CD4-positive, alpha-beta memory T cell (primary cell): Measurements from ENCODE around the gene FBXO2. TPM values are rescaled to one million over a fixed set of nuclear protein-coding genes. Genes with fewer than 3 reads are reported as not detected.
"Not testable (repeated sequence)": the region's sequence is repeated elsewhere in the genome, so short reads cannot be mapped to it uniquely, and the experiment has no call there.

Source experiments
- CTCF ChIA-PET: fragments of 350-600 bp; sonication (Branson Sonifier 250); formaldehyde crosslinking; loops from one replicate; lab custom pipeline; 2021; ENCODE audit warnings: inconsistent platforms; ENCODE audit not compliant: partially characterized antibody; lab: Charles Lee
- POLR2A ChIA-PET: fragments of 350-600 bp; sonication (Branson Sonifier 250); formaldehyde crosslinking; loops from one replicate; lab custom pipeline; 2021; ENCODE audit not compliant: partially characterized antibody; lab: Charles Lee
- DNase-seq, 5 donors: peaks; one replicate each; pipeline versions ENCODE4 v3.0.0 to v3.0.0-alpha.2; 2020 to 2022; ENCODE audit warnings: mixed read lengths in 1 of 5
- H3K27ac ChIP-seq: one replicate; pipeline ENCODE4 v1.7.0; 2013; ENCODE audit warnings: low read depth, low read length
- H3K27me3 ChIP-seq: 2 replicates; pipeline ENCODE4 v1.7.0; 2013; ENCODE audit warnings: mild to moderate bottlenecking, low read length, moderate library complexity; ENCODE audit not compliant: insufficient read depth
- H3K36me3 ChIP-seq: 2 replicates; pipeline ENCODE4 v1.7.0; 2013; ENCODE audit warnings: mild to moderate bottlenecking, low read length, moderate library complexity; ENCODE audit not compliant: insufficient read depth
- H3K4me1 ChIP-seq: 2 replicates; pipeline ENCODE4 v1.7.0; 2013; ENCODE audit warnings: mild to moderate bottlenecking, low read length, moderate library complexity; ENCODE audit not compliant: insufficient read depth
- H3K4me3 ChIP-seq, 2 donors: one replicate each; pipeline ENCODE4 v1.7.0; 2013; ENCODE audit warnings: low read length in 2 of 2, mild to moderate bottlenecking in 1 of 2
- H3K9me3 ChIP-seq, 2 donors: one replicate each; pipeline ENCODE4 v1.7.0; 2013; ENCODE audit warnings: low read length in 2 of 2, control low read depth in 1 of 2; ENCODE audit not compliant: control insufficient read depth in 1 of 2
- H3K27ac Mint-ChIP-seq, 7 donors: one replicate each; pipeline ENCODE4 v1.8.0; 2020 to 2021; ENCODE audit warnings: mixed read lengths in 7 of 7, mild to moderate bottlenecking in 6 of 7, inconsistent platforms in 3 of 7, moderate library complexity in 3 of 7
- H3K27me3 Mint-ChIP-seq, 2 donors: one replicate each; pipeline ENCODE4 v1.8.0; 2020 to 2021; ENCODE audit warnings: mixed read lengths in 2 of 2
- H3K36me3 Mint-ChIP-seq, 2 donors: one replicate each; pipeline ENCODE4 v1.8.0; 2020 to 2021; ENCODE audit warnings: mixed read lengths in 2 of 2, inconsistent platforms in 1 of 2, mild to moderate bottlenecking in 1 of 2
- H3K4me1 Mint-ChIP-seq, 4 donors: one replicate each; pipeline ENCODE4 v1.8.0; 2020 to 2021; ENCODE audit warnings: mixed read lengths in 4 of 4, mild to moderate bottlenecking in 1 of 4
- H3K4me3 Mint-ChIP-seq, 8 donors: one replicate each; pipeline ENCODE4 v1.8.0; 2020 to 2021; ENCODE audit warnings: mixed read lengths in 8 of 8, mild to moderate bottlenecking in 7 of 8, moderate library complexity in 6 of 8, inconsistent platforms in 3 of 8
- H3K9me3 Mint-ChIP-seq, 8 donors: one replicate each; pipeline ENCODE4 v1.8.0; 2020 to 2021; ENCODE audit warnings: mixed read lengths in 8 of 8, mild to moderate bottlenecking in 5 of 8, inconsistent platforms in 3 of 8, moderate library complexity in 1 of 8
- intact Hi-C: fragments of 100-400 bp; cut with micrococcal nuclease; formaldehyde crosslinking; loops from one replicate; pipeline ENCODE4 v1.15.1; 2023
- polyA plus RNA-seq, 2 donors: library from polyadenylated mRNA; unstranded; fragments of 300-500 nt; fragmentation: Illumina TruSeq; gene quantifications; one replicate each; pipeline ENCODE4 v1.2.3, GENCODE V29; 2021
- total RNA-seq, 2 experiments: library from RNA; stranded (reverse); gene quantifications; one replicate each; pipeline ENCODE4 v1.2.3, GENCODE V29; 2021

Gene FBXO2
- total and polyA plus RNA-seq, 4 experiments from 2014 or later, result 4.1 to 7.5 (median 4.7) TPM

GRCh38 chr1:11611638-11612327 lies 42.4 kb downstream of the FBXO2 start:
- intact Hi-C loops, result no loop called here
- Mint-ChIP-seq H3K36me3 (no peaks in the 10 kb centered on the region), H3K4me3 (no peak overlapping the region), H3K9me3 (peaks cover 0 to 2% (median 0%) of the 10 kb centered on the region in 8 donors), H3K4me1 (no peaks in the 10 kb centered on the region), H3K27me3 (peaks cover 3 to 4% of the 10 kb centered on the region in 2 donors), H3K27ac (no peak overlapping the region)
- H3K36me3 ChIP-seq, result no peaks in the 10 kb centered on the region
- H3K4me1 ChIP-seq, result no peaks in the 10 kb centered on the region
- ChIA-PET POLR2A (interaction anchor here (0.5 kb wide), 1 partner anchor 53 kb away, joined by 3 read pairs; no protein-coding TSS in a partner anchor), CTCF (no interaction called here)
- no peaks in the 10 kb centered on the region for H3K9me3 ChIP-seq
- no peaks in the 10 kb centered on the region for H3K27me3 ChIP-seq
- no peak overlapping the region for H3K4me3 ChIP-seq
- H3K27ac ChIP-seq, result no peak overlapping the region
- DNase-seq, result no peak

- no peak for DNase-seq
- Mint-ChIP-seq H3K4me1 (no peaks in the 10 kb centered on the region), H3K4me3 (no peak overlapping the region), H3K9me3 (peaks cover 0 to 2% (median 0%) of the 10 kb centered on the region in 8 donors), H3K27ac (no peak overlapping the region), H3K36me3 (no peaks in the 10 kb centered on the region), H3K27me3 (peaks cover under 1 to 4% of the 10 kb centered on the region in 2 donors)
- ChIA-PET POLR2A (interaction anchor here (0.5 kb wide), 1 partner anchor 55 kb away, joined by 3 read pairs; no protein-coding TSS in a partner anchor), CTCF (no interaction called here)
- Histone ChIP-seq H3K27ac (no peak overlapping the region), H3K4me3 (no peak overlapping the region), H3K4me1 (no peaks in the 10 kb centered on the region), H3K9me3 (no peaks in the 10 kb centered on the region), H3K27me3 (no peaks in the 10 kb centered on the region), H3K36me3 (no peaks in the 10 kb centered on the region)
- intact Hi-C loops, result no loop called here
Observed at GRCh38 chr1:11610629-11611180, 43.5 kb downstream of the FBXO2 start.

- H3K4me3 ChIP-seq, H3K27me3 ChIP-seq, H3K27ac Mint-ChIP-seq, H3K4me1 ChIP-seq, intact Hi-C loops, CTCF ChIA-PET, H3K27ac ChIP-seq, H3K4me3 Mint-ChIP-seq, H3K9me3 Mint-ChIP-seq, H3K36me3 Mint-ChIP-seq, H3K4me1 Mint-ChIP-seq, H3K9me3 ChIP-seq, H3K27me3 Mint-ChIP-seq, POLR2A ChIA-PET, DNase-seq, H3K36me3 ChIP-seq: not testable (repeated sequence)
Observed at GRCh38 chr1:11609378-11609777, 44.9 kb downstream of the FBXO2 start.

- H3K4me3 Mint-ChIP-seq, intact Hi-C loops, H3K27me3 Mint-ChIP-seq: not testable (repeated sequence)
Observed at GRCh38 chr1:11608596-11609130, 45.6 kb downstream of the FBXO2 start.

GRCh38 chr1:11606775-11607174 lies 47.5 kb downstream of the FBXO2 start:
- CTCF ChIA-PET, result no interaction called here
- POLR2A ChIA-PET, result no interaction called here
- H3K27ac ChIP-seq, result no peak overlapping the region
- peaks cover 0 to 2% (median 0%) of the 10 kb centered on the region in 8 donors for H3K9me3 Mint-ChIP-seq
- peaks cover 0 to 5% of the 10 kb centered on the region in 2 donors for H3K27me3 Mint-ChIP-seq
- H3K36me3 ChIP-seq, result no peaks in the 10 kb centered on the region
- H3K4me1 Mint-ChIP-seq, result no peaks in the 10 kb centered on the region
- intact Hi-C loops, result no loop called here
- H3K27me3 ChIP-seq, result no peaks in the 10 kb centered on the region
- no peaks in the 10 kb centered on the region for H3K4me1 ChIP-seq
- H3K27ac Mint-ChIP-seq, result no peak overlapping the region
- no peak for DNase-seq
- no peaks in the 10 kb centered on the region for H3K9me3 ChIP-seq
- H3K4me3 ChIP-seq, result no peak overlapping the region
- no peaks in the 10 kb centered on the region for H3K36me3 Mint-ChIP-seq
- no peak overlapping the region for H3K4me3 Mint-ChIP-seq

More at GRCh38 chr1:11608596-11609130, 45.6 kb downstream of the FBXO2 start:
- H3K27ac ChIP-seq, POLR2A ChIA-PET, H3K9me3 ChIP-seq, H3K9me3 Mint-ChIP-seq, CTCF ChIA-PET, H3K36me3 ChIP-seq, H3K27me3 ChIP-seq, H3K27ac Mint-ChIP-seq, H3K4me3 ChIP-seq, H3K4me1 Mint-ChIP-seq, DNase-seq, H3K36me3 Mint-ChIP-seq, H3K4me1 ChIP-seq: not testable (repeated sequence)

- no peak overlapping the region for H3K27ac Mint-ChIP-seq
- H3K4me3 Mint-ChIP-seq, result no peak overlapping the region
- Histone ChIP-seq H3K4me3 (no peak overlapping the region), H3K36me3 (no peaks in the 10 kb centered on the region), H3K4me1 (no peaks in the 10 kb centered on the region), H3K9me3 (no peaks in the 10 kb centered on the region), H3K27me3 (no peaks in the 10 kb centered on the region), H3K27ac (no peak overlapping the region)
- ChIA-PET POLR2A (no interaction called here), CTCF (no interaction called here)
- no peaks in the 10 kb centered on the region for H3K4me1 Mint-ChIP-seq
- H3K36me3 Mint-ChIP-seq, result no peaks in the 10 kb centered on the region
- intact Hi-C loops, result no loop called here
- DNase-seq, result no peak
- peaks cover 0 to 2% (median 0%) of the 10 kb centered on the region in 8 donors for H3K9me3 Mint-ChIP-seq
- peaks cover 0 to 10% of the 10 kb centered on the region in 2 donors for H3K27me3 Mint-ChIP-seq
Observed at GRCh38 chr1:11602981-11603380, 51.2 kb downstream of the FBXO2 start.

- intact Hi-C loops, result no loop called here
- H3K4me3 Mint-ChIP-seq, result no peak overlapping the region
- no peaks in the 10 kb centered on the region for H3K36me3 ChIP-seq
- H3K4me1 Mint-ChIP-seq, result no peaks in the 10 kb centered on the region
- H3K27ac ChIP-seq, result no peak overlapping the region
- H3K27me3 ChIP-seq, result no peaks in the 10 kb centered on the region
- no peak for DNase-seq
- no peaks in the 10 kb centered on the region for H3K4me1 ChIP-seq
- H3K9me3 Mint-ChIP-seq, result peaks cover 0 to 2% (median 0%) of the 10 kb centered on the region in 8 donors
- H3K36me3 Mint-ChIP-seq, result no peaks in the 10 kb centered on the region
- H3K27me3 Mint-ChIP-seq, result peaks cover 0 to 10% of the 10 kb centered on the region in 2 donors
- ChIA-PET CTCF (no interaction called here), POLR2A (no interaction called here)
- H3K27ac Mint-ChIP-seq, result no peak overlapping the region
- no peaks in the 10 kb centered on the region for H3K9me3 ChIP-seq
- no peak overlapping the region for H3K4me3 ChIP-seq
Observed at GRCh38 chr1:11602424-11602823, 51.8 kb downstream of the FBXO2 start.
